T-cell (primary cell): Measurements from ENCODE around the gene CBX2. TPM values are rescaled to one million over a fixed set of nuclear protein-coding genes. Genes with fewer than 3 reads are reported as not detected.

Source experiments
- ATAC-seq, 4 experiments: fragments of 200-7000 bp in 3 of 4; fragments of 150-1000 bp in 1 of 4; cut with Tn5 transposase; replicated peaks in 1 of 4; 1 replicate in 3 of 4; 2 replicates in 1 of 4; pipeline ENCODE4 v1.10.0; 2021; ENCODE audit warnings: moderate library complexity in 3 of 4, mild to moderate bottlenecking in 2 of 4, moderate number of reproducible peaks in 1 of 4
- CTCF ChIA-PET, 2 donors: fragments of 300-600 bp; sonication (Branson Sonifier 250); formaldehyde crosslinking; loops; one replicate each; lab custom pipeline; 2022; ENCODE audit warnings: antibody characterized with exemption in 2 of 2; lab: Charles Lee
- POLR2A ChIA-PET, 2 donors: fragments of 300-600 bp; sonication (Branson Sonifier 250); formaldehyde crosslinking; loops; one replicate each; lab custom pipeline; 2022; ENCODE audit warnings: antibody characterized with exemption in 2 of 2; lab: Charles Lee
- DNase-seq, 35 experiments: peaks; one replicate each; pipeline versions ENCODE4 v3.0.0 to v3.0.0-alpha.2; 2013 to 2023
- H3K27ac ChIP-seq: one replicate; pipeline ENCODE4 v1.5.1; 2013; ENCODE audit warnings: low read length
- H3K27me3 ChIP-seq, 2 experiments: replicated peaks in 1 of 2; 1 replicate in 1 of 2; 2 replicates in 1 of 2; pipeline versions ENCODE4 v1.6.1 to v1.7.0; 2013; ENCODE audit warnings: low read length in 1 of 2, mixed read lengths in 1 of 2; ENCODE audit not compliant: control insufficient read depth in 2 of 2, insufficient read depth in 2 of 2; ENCODE audit errors: extremely low read depth in 1 of 2
- H3K36me3 ChIP-seq, 2 donors: 1 replicate in 1 of 2; 2 replicates in 1 of 2; pipeline versions ENCODE4 v1.6.1 to v1.7.0; 2013; ENCODE audit warnings: low read length in 1 of 2; ENCODE audit not compliant: control insufficient read depth in 2 of 2, insufficient read depth in 1 of 2; ENCODE audit errors: extremely low read depth in 1 of 2
- H3K4me1 ChIP-seq, 2 experiments: 1 replicate in 1 of 2; 2 replicates in 1 of 2; pipeline versions ENCODE4 v1.6.1 to v1.7.0; 2013; ENCODE audit warnings: low read length in 2 of 2, mixed read lengths in 1 of 2; ENCODE audit not compliant: insufficient read depth in 2 of 2, control insufficient read depth in 1 of 2; ENCODE audit errors: extremely low read depth in 1 of 2
- H3K4me3 ChIP-seq, 2 donors: 1 replicate in 1 of 2; 2 replicates in 1 of 2; pipeline versions ENCODE4 v1.5.1 to v1.7.0; 2013; ENCODE audit warnings: mild to moderate bottlenecking in 2 of 2, low read length in 1 of 2, moderate library complexity in 1 of 2; ENCODE audit not compliant: control insufficient read depth in 1 of 2; ENCODE audit errors: extremely low read depth in 1 of 2
- H3K9me3 ChIP-seq: 2 replicates; pipeline ENCODE4 v1.7.0; 2013
- H3K27ac Mint-ChIP-seq, 2 donors: one replicate each; pipeline ENCODE4 v1.8.0; 2020 to 2021; ENCODE audit warnings: mild to moderate bottlenecking in 2 of 2, mixed read lengths in 2 of 2
- H3K27me3 Mint-ChIP-seq, 2 donors: one replicate each; pipeline ENCODE4 v1.8.0; 2021 to 2022; ENCODE audit warnings: mixed read lengths in 2 of 2
- H3K36me3 Mint-ChIP-seq: one replicate; pipeline ENCODE4 v1.8.0; 2021; ENCODE audit warnings: mixed read lengths
- H3K4me1 Mint-ChIP-seq, 3 donors: one replicate each; pipeline ENCODE4 v1.8.0; 2020 to 2022; ENCODE audit warnings: mixed read lengths in 3 of 3, mild to moderate bottlenecking in 1 of 3
- H3K4me3 Mint-ChIP-seq, 3 donors: one replicate each; pipeline ENCODE4 v1.8.0; 2020 to 2022; ENCODE audit warnings: mild to moderate bottlenecking in 3 of 3, mixed read lengths in 3 of 3, moderate library complexity in 3 of 3
- H3K9me3 Mint-ChIP-seq, 3 donors: one replicate each; pipeline ENCODE4 v1.8.0; 2020 to 2022; ENCODE audit warnings: mixed read lengths in 3 of 3
- WGBS: methylation state at CpG from one replicate; pipeline ENCODE4 v1.1.5; 2013; ENCODE audit warnings: missing lambda C conversion rate; ENCODE audit not compliant: insufficient coverage; 5-methylcytosine and 5-hydroxymethylcytosine counted together
- total RNA-seq, 35 experiments: library from RNA in 6 of 35; stranded (reverse) in 6 of 35; fragments of 120-200 nt in 1 of 35; gene quantifications; one replicate each; pipeline versions ENCODE4 v1.2.1 to v1.2.4 and lab custom pipeline; 2013 to 2026

The CBX2 gene
- total RNA-seq, 5 donors from 2014 or later (not counting 1 experiment from before 2014, with no cell fraction given): 0.43 to 0.79 (median 0.70) TPM

- 88% methylated on average over 19 of the region's 30 CpGs for WGBS
- Mint-ChIP-seq H3K27ac (no peak overlapping the region), H3K36me3 (no peaks in the 10 kb centered on the region), H3K4me3 (no peak overlapping the region), H3K27me3 (peaks cover 10 to 33% of the 10 kb centered on the region in 2 donors), H3K4me1 (peaks cover 0 to 16% (median 8%) of the 10 kb centered on the region in 3 donors), H3K9me3 (no peaks in the 10 kb centered on the region)
- ATAC-seq (no peak), DNase-seq (no peak)
- POLR2A ChIA-PET: no interaction called here
- Histone ChIP-seq H3K27ac (no peak overlapping the region), H3K4me1 (peaks cover 0 to 8% of the 10 kb centered on the region in 2 experiments), H3K27me3 (peaks cover 0 to 50% of the 10 kb centered on the region in 2 experiments), H3K9me3 (no peaks in the 10 kb centered on the region), H3K4me3 (no peak overlapping the region), H3K36me3 (no peaks in the 10 kb centered on the region)
- CTCF ChIA-PET: no interaction called here
Observed at GRCh38 chr17:79737046-79737921, 40.7 kb upstream of the CBX2 start.

GRCh38 chr17:79737922-79738578 lies 39.9 kb upstream of the CBX2 start:
- H3K4me3 ChIP-seq: no peak overlapping the region
- Mint-ChIP-seq H3K9me3 (no peaks in the 10 kb centered on the region), H3K4me3 (no peak overlapping the region), H3K36me3 (no peaks in the 10 kb centered on the region), H3K4me1 (peaks cover 0 to 10% (median 3%) of the 10 kb centered on the region in 3 donors), H3K27me3 (peaks cover 10 to 33% of the 10 kb centered on the region in 2 donors), H3K27ac (peak overlapping the region in 1 of 2 donors; percentile 27)
- CTCF ChIA-PET: no interaction called here
- no peaks in the 10 kb centered on the region for H3K36me3 ChIP-seq
- H3K9me3 ChIP-seq: no peaks in the 10 kb centered on the region
- no peak overlapping the region for H3K27ac ChIP-seq
- POLR2A ChIA-PET: no interaction called here
- ATAC-seq (no peak), DNase-seq (no peak)
- H3K4me1 ChIP-seq: peaks cover 0 to 10% of the 10 kb centered on the region in 2 experiments
- peaks cover 0 to 58% of the 10 kb centered on the region in 2 experiments for H3K27me3 ChIP-seq
- WGBS: 83% methylated on average over 13 of the region's 17 CpGs

GRCh38 chr17:79738643-79739042 lies 39.3 kb upstream of the CBX2 start:
- H3K4me3 ChIP-seq: no peak overlapping the region
- no peak overlapping the region for H3K27ac ChIP-seq
- peaks cover 0 to 4% (median 0%) of the 10 kb centered on the region in 3 donors for H3K4me1 Mint-ChIP-seq
- WGBS: 91% methylated on average over 14 of the region's 14 CpGs
- ATAC-seq (no peak), DNase-seq (no peak)
- no peaks in the 10 kb centered on the region for H3K36me3 Mint-ChIP-seq
- ChIA-PET POLR2A (no interaction called here), CTCF (no interaction called here)
- no peaks in the 10 kb centered on the region for H3K9me3 ChIP-seq
- no peak overlapping the region for H3K4me3 Mint-ChIP-seq
- no peak overlapping the region for H3K27ac Mint-ChIP-seq
- no peaks in the 10 kb centered on the region for H3K36me3 ChIP-seq
- H3K4me1 ChIP-seq: peaks cover 0 to 10% of the 10 kb centered on the region in 2 experiments
- peaks cover 10 to 35% of the 10 kb centered on the region in 2 donors for H3K27me3 Mint-ChIP-seq
- H3K9me3 Mint-ChIP-seq: no peaks in the 10 kb centered on the region
- peaks cover 0 to 64% of the 10 kb centered on the region in 2 experiments for H3K27me3 ChIP-seq

- peaks cover 0 to 10% of the 10 kb centered on the region in 2 experiments for H3K4me1 ChIP-seq
- Mint-ChIP-seq H3K36me3 (no peaks in the 10 kb centered on the region), H3K4me1 (peaks cover 0 to 4% (median 0%) of the 10 kb centered on the region in 3 donors), H3K27ac (no peak overlapping the region), H3K9me3 (no peaks in the 10 kb centered on the region), H3K27me3 (peaks cover 10 to 35% of the 10 kb centered on the region in 2 donors), H3K4me3 (no peak overlapping the region)
- no peak overlapping the region for H3K4me3 ChIP-seq
- DNase-seq: no peak
- H3K9me3 ChIP-seq: no peaks in the 10 kb centered on the region
- no peak overlapping the region for H3K27ac ChIP-seq
- H3K27me3 ChIP-seq: peaks cover 0 to 64% of the 10 kb centered on the region in 2 experiments
- WGBS: 81% methylated on average over 28 of the region's 28 CpGs
- ChIA-PET POLR2A (no interaction called here), CTCF (no interaction called here)
- no peaks in the 10 kb centered on the region for H3K36me3 ChIP-seq
- no peak for ATAC-seq
Observed at GRCh38 chr17:79739148-79740062, 38.5 kb upstream of the CBX2 start.

GRCh38 chr17:79740413-79740812 lies 37.5 kb upstream of the CBX2 start:
- Histone ChIP-seq H3K27ac (no peak overlapping the region), H3K36me3 (no peaks in the 10 kb centered on the region), H3K4me1 (peaks cover 0 to 12% of the 10 kb centered on the region in 2 experiments), H3K4me3 (no peak overlapping the region), H3K27me3 (peaks cover 0 to 69% of the 10 kb centered on the region in 2 experiments), H3K9me3 (no peaks in the 10 kb centered on the region)
- WGBS: 24% methylated on average over 5 of the region's 8 CpGs
- peaks cover 3 to 8% (median 3%) of the 10 kb centered on the region in 3 donors for H3K4me1 Mint-ChIP-seq
- H3K36me3 Mint-ChIP-seq: no peaks in the 10 kb centered on the region
- CTCF ChIA-PET: no interaction called here
- peaks cover 10 to 37% of the 10 kb centered on the region in 2 donors for H3K27me3 Mint-ChIP-seq
- DNase-seq (no peak), ATAC-seq (no peak)
- H3K4me3 Mint-ChIP-seq: no peak overlapping the region
- no peak overlapping the region for H3K27ac Mint-ChIP-seq
- POLR2A ChIA-PET: no interaction called here
- H3K9me3 Mint-ChIP-seq: no peaks in the 10 kb centered on the region

GRCh38 chr17:79741401-79741750 lies 36.6 kb upstream of the CBX2 start:
- CTCF ChIA-PET: interaction anchor here in 1 of 2 donors (0.7 kb wide), 1 partner anchor 190 kb away, joined by 3 read pairs; no protein-coding TSS in a partner anchor
- WGBS: 30% methylated on average over 4 of the region's 10 CpGs

More at GRCh38 chr17:79741401-79741750, 36.6 kb upstream of the CBX2 start:
- H3K27me3 ChIP-seq: peaks cover 0 to 75% of the 10 kb centered on the region in 2 experiments
- DNase-seq (no peak), ATAC-seq (no peak)
- H3K9me3 Mint-ChIP-seq: no peaks in the 10 kb centered on the region
- peaks cover 12 to 39% of the 10 kb centered on the region in 2 donors for H3K27me3 Mint-ChIP-seq
- H3K36me3 ChIP-seq: no peaks in the 10 kb centered on the region
- peak overlapping the region in 1 of 3 donors; percentile 22 for H3K4me3 Mint-ChIP-seq
- no peak overlapping the region for H3K27ac Mint-ChIP-seq
- no peaks in the 10 kb centered on the region for H3K9me3 ChIP-seq
- H3K36me3 Mint-ChIP-seq: no peaks in the 10 kb centered on the region
- no peak overlapping the region for H3K27ac ChIP-seq
- H3K4me1 Mint-ChIP-seq: peaks cover 11 to 16% (median 11%) of the 10 kb centered on the region in 3 donors
- H3K4me3 ChIP-seq: no peak overlapping the region
- peaks cover 0 to 21% of the 10 kb centered on the region in 2 experiments for H3K4me1 ChIP-seq
- POLR2A ChIA-PET: no interaction called here
